Left lung (tissue), 10 donors: ENCODE data around the gene TCTN3. TPM values are rescaled to one million over a fixed set of nuclear protein-coding genes. Genes with fewer than 3 reads are reported as not detected.
"Not testable (repeated sequence)": the region's sequence is repeated elsewhere in the genome, so short reads cannot be mapped to it uniquely, and the experiment has no call there.

ENCODE experiments used
- ATAC-seq: fragments of 200-7000 bp; cut with Tn5 transposase; one replicate; pipeline ENCODE4 v1.9.1; 2020; ENCODE audit warnings: moderate library complexity
- DNase-seq, 4 donors: peaks; one replicate each; pipeline ENCODE4 v3.0.0-alpha.2; 2013 to 2020
- H3K27ac ChIP-seq, 2 donors: fragments of 200-600 bp; sonication (generic) in 1 of 2; one replicate each; pipeline versions ENCODE4 v1.5.0 to v1.8.0; 2020 to 2021
- H3K27me3 ChIP-seq, 2 donors: fragments of 200-600 bp; sonication (generic) in 1 of 2; one replicate each; pipeline versions ENCODE4 v1.5.0 to v1.8.0; 2020 to 2021
- H3K36me3 ChIP-seq, 2 donors: fragments of 200-600 bp; sonication (generic) in 1 of 2; one replicate each; pipeline versions ENCODE4 v1.5.0 to v1.8.0; 2020 to 2021
- H3K4me1 ChIP-seq, 2 donors: fragments of 200-600 bp; one replicate each; pipeline ENCODE4 v1.8.0; 2021
- H3K4me3 ChIP-seq, 2 donors: fragments of 200-600 bp; sonication (generic) in 1 of 2; one replicate each; pipeline versions ENCODE4 v1.5.0 to v1.8.0; 2020 to 2021; ENCODE audit warnings: mild to moderate bottlenecking in 1 of 2
- H3K9me3 ChIP-seq, 2 donors: fragments of 200-600 bp; sonication (generic) in 1 of 2; one replicate each; pipeline versions ENCODE4 v1.5.0 to v1.8.0; 2020 to 2021
- CTCF ChIP-seq, 2 donors: fragments of 200-600 bp; sonication (generic) in 1 of 2; IDR thresholded peaks; one replicate each; pipeline versions ENCODE4 v1.5.0 to v1.8.0; 2021; ENCODE audit warnings: antibody characterized with exemption in 2 of 2
- intact Hi-C, 2 donors: fragments of 100-400 bp; cut with DNase I; formaldehyde crosslinking; loops; one replicate each; pipeline versions ENCODE4 v1.11.2 to v1.14.2; 2022
- polyA plus RNA-seq, 6 donors: library from polyadenylated mRNA; unstranded; fragments of 120-200 nt; gene quantifications; one replicate each; pipeline ENCODE4 v1.2.1, GENCODE V29; 2013; ENCODE audit not compliant: insufficient read length in 6 of 6
- total RNA-seq, 2 donors: library from RNA; stranded (reverse); fragmentation: NEBNext Ultra II Directional; extraction: Animal tissue kit (Norgen Biotek cat#: 25700); gene quantifications; one replicate each; pipeline ENCODE4 v1.2.1, GENCODE V29; 2021
- donor health status: DM: no; HTN: yes; CAD: no.
- donor health status: DM: no; HTN: no; CAD: no.

Gene TCTN3
- total and polyA plus RNA-seq, 8 donors = 36.2 to 65.1 (median 59.4) TPM

- H3K36me3 ChIP-seq = no peaks in the 10 kb centered on the region
- intact Hi-C loops = no loop called here
- ATAC-seq = peak; percentile 37
- no peak overlapping the region for H3K4me3 ChIP-seq
- no peaks in the 10 kb centered on the region for H3K27me3 ChIP-seq
- peaks cover 0 to 16% of the 10 kb centered on the region in 2 donors for H3K9me3 ChIP-seq
- H3K4me1 ChIP-seq = peaks cover 0 to 28% of the 10 kb centered on the region in 2 donors
- H3K27ac ChIP-seq = peak overlapping the region in 1 of 2 donors; percentile 66
- no peak for DNase-seq
- no peak for TF ChIP-seq CTCF (IDR thresholded peaks at IDR 0.05)
Observed at GRCh38 chr10:95728526-95728925, 34.8 kb upstream of the TCTN3 start.

- DNase-seq, H3K27me3 ChIP-seq, H3K4me1 ChIP-seq, H3K4me3 ChIP-seq, H3K27ac ChIP-seq, H3K9me3 ChIP-seq, H3K36me3 ChIP-seq, ATAC-seq, intact Hi-C loops: not testable (repeated sequence)
Observed at GRCh38 chr10:95722496-95722895, 28.8 kb upstream of the TCTN3 start.

GRCh38 chr10:95720745-95721144 lies 27.0 kb upstream of the TCTN3 start:
- intact Hi-C loops, H3K36me3 ChIP-seq, ATAC-seq: not testable (repeated sequence)

GRCh38 chr10:95716866-95717265 lies 23.1 kb upstream of the TCTN3 start:
- no peak overlapping the region for H3K4me3 ChIP-seq
- DNase-seq = no peak
- ATAC-seq = no peak
- H3K9me3 ChIP-seq = no peaks in the 10 kb centered on the region
- no peaks in the 10 kb centered on the region for H3K36me3 ChIP-seq
- intact Hi-C loops = no loop called here
- no peak for TF ChIP-seq CTCF (IDR thresholded peaks at IDR 0.05)
- H3K27me3 ChIP-seq = no peaks in the 10 kb centered on the region
- peaks cover 0 to 6% of the 10 kb centered on the region in 2 donors for H3K4me1 ChIP-seq
- H3K27ac ChIP-seq = no peak overlapping the region

More at GRCh38 chr10:95720745-95721144, 27.0 kb upstream of the TCTN3 start:
- H3K27ac ChIP-seq, H3K4me3 ChIP-seq, H3K4me1 ChIP-seq, DNase-seq, H3K27me3 ChIP-seq, H3K9me3 ChIP-seq: not testable (repeated sequence)

- intact Hi-C loops = no loop called here
- H3K9me3 ChIP-seq = no peaks in the 10 kb centered on the region
- TF ChIP-seq CTCF (IDR thresholded peaks at IDR 0.05) = no peak
- H3K4me1 ChIP-seq = peaks cover 0 to 6% of the 10 kb centered on the region in 2 donors
- no peaks in the 10 kb centered on the region for H3K27me3 ChIP-seq
- no peak overlapping the region for H3K4me3 ChIP-seq
- no peaks in the 10 kb centered on the region for H3K36me3 ChIP-seq
- DNase-seq (no peak), ATAC-seq (no peak)
- H3K27ac ChIP-seq = no peak overlapping the region
Observed at GRCh38 chr10:95716466-95716865, 22.7 kb upstream of the TCTN3 start.

- Histone ChIP-seq H3K4me3 (no peak overlapping the region), H3K27ac (no peak overlapping the region)
Observed at GRCh38 chr10:95711492-95711891, 17.8 kb upstream of the TCTN3 start.

More at GRCh38 chr10:95711492-95711891, 17.8 kb upstream of the TCTN3 start:
- Histone ChIP-seq H3K36me3 (no peaks in the 10 kb centered on the region), H3K4me1 (peaks cover 0 to 6% of the 10 kb centered on the region in 2 donors), H3K9me3 (no peaks in the 10 kb centered on the region), H3K27me3 (no peaks in the 10 kb centered on the region)
- DNase-seq = no peak
- no peak for ATAC-seq
- no peak for TF ChIP-seq CTCF (IDR thresholded peaks at IDR 0.05)
- intact Hi-C loops = no loop called here
